ENCODE results near the gene AGRN. TPM values are rescaled to one million over a fixed set of nuclear protein-coding genes. Genes with fewer than 3 reads are reported as not detected.
"Not testable (repeated sequence)": the region's sequence is repeated elsewhere in the genome, so short reads cannot be mapped to it uniquely, and the experiment has no call there.

AGRN gene
- total RNA-seq, 1 experiment from 2014 or later = 894 TPM

GRCh38 chr1:1000357-1001056, 19.4 kb upstream of the AGRN start:
- DNase-seq (ENCODE audit: low spot score) = peak; percentile 67

GRCh38 chr1:1001057-1001783, 18.7 kb upstream of the AGRN start:
- no peak for DNase-seq (ENCODE audit: low spot score)

- DNase-seq (ENCODE audit: low spot score) = no peak
Measured at GRCh38 chr1:1003618-1004419, 16.1 kb upstream of the AGRN start.

GRCh38 chr1:1004420-1004779, 15.5 kb upstream of the AGRN start:
- DNase-seq (ENCODE audit: low spot score) = no peak

GRCh38 chr1:1004780-1005697, 14.9 kb upstream of the AGRN start:
- DNase-seq (ENCODE audit: low spot score) = peak; percentile 76

GRCh38 chr1:1005774-1006304, 14.1 kb upstream of the AGRN start:
- no peak for DNase-seq (ENCODE audit: low spot score)

GRCh38 chr1:1006305-1007159, 13.4 kb upstream of the AGRN start:
- peak; percentile 88 for DNase-seq (ENCODE audit: low spot score)

GRCh38 chr1:1010131-1010530, 9.8 kb upstream of the AGRN start:
- DNase-seq (ENCODE audit: low spot score) = not testable (repeated sequence)

- no peak for DNase-seq (ENCODE audit: low spot score)
Measured at GRCh38 chr1:1011396-1011949, 8.4 kb upstream of the AGRN start.

- DNase-seq (ENCODE audit: low spot score) = not testable (repeated sequence)
Measured at GRCh38 chr1:1012736-1013104, 7.2 kb upstream of the AGRN start.

GRCh38 chr1:1013105-1013921, 6.6 kb upstream of the AGRN start, which contains the start of gene ISG15:
Gene ISG15, plus strand, starts transcription at chr1:1013497. Its CDS starts 77 bp downstream, at chr1:1013574.
- peak; percentile 79 for DNase-seq (ENCODE audit: low spot score)

GRCh38 chr1:1013922-1014648, 5.8 kb upstream of the AGRN start:
- peak; percentile 52 for DNase-seq (ENCODE audit: low spot score)

GRCh38 chr1:1014799-1015681, 4.9 kb upstream of the AGRN start:
- DNase-seq (ENCODE audit: low spot score) = peak; percentile 41

GRCh38 chr1:1017397-1018320, 2.3 kb upstream of the AGRN start:
- peak; percentile 27 for DNase-seq (ENCODE audit: low spot score)

GRCh38 chr1:1018321-1018685, 1.6 kb upstream of the AGRN start:
- not testable (repeated sequence) for DNase-seq (ENCODE audit: low spot score)
